ENCODE measurements around the gene MTCH1. TPM values are rescaled to one million over a fixed set of nuclear protein-coding genes. Genes with fewer than 3 reads are reported as not detected.

MTCH1 gene
- total and polyA plus RNA-seq, 7 donors = 141 to 198 (median 163) TPM

- Histone ChIP-seq H3K27me3 (no peaks in the 10 kb centered on the region), H3K9me3 (no peaks in the 10 kb centered on the region), H3K4me1 (peaks cover 0 to 17% (median 11%) of the 10 kb centered on the region in 4 donors), H3K27ac (no peak overlapping the region), H3K4me3 (no peak overlapping the region), H3K36me3 (peaks cover 50 to 71% (median 62%) of the 10 kb centered on the region in 4 donors)
- peak in 1 of 4 donors; percentile 11 for TF ChIP-seq POLR2AphosphoS5 (IDR thresholded peaks at IDR 0.05)
- no peak for TF ChIP-seq CTCF (IDR thresholded peaks at IDR 0.05)
- TF ChIP-seq EP300 (IDR thresholded peaks at IDR 0.05) = no peak
- TF ChIP-seq POLR2A (IDR thresholded peaks at IDR 0.05) = no peak
- DNase-seq = peak; percentile 62
- 77 to 88% methylated on average over 16 of the region's 16 CpGs for WGBS, 2 donors
- intact Hi-C loops (cut with DNase I) = no loop called here
Measured at GRCh38 chr6:36968266-36968977, 17.6 kb downstream of the MTCH1 start.

GRCh38 chr6:36967757-36968156, 18.2 kb downstream of the MTCH1 start:
- DNase-seq = peak; percentile 44
- Histone ChIP-seq H3K27me3 (no peaks in the 10 kb centered on the region), H3K4me3 (no peak overlapping the region), H3K4me1 (peaks cover 0 to 11% (median 8%) of the 10 kb centered on the region in 4 donors), H3K27ac (no peak overlapping the region), H3K36me3 (peaks cover 50 to 65% (median 56%) of the 10 kb centered on the region in 4 donors), H3K9me3 (no peaks in the 10 kb centered on the region)
- WGBS, 2 donors = 89 to 92% methylated on average over 4 of the region's 4 CpGs
- TF ChIP-seq CTCF (IDR thresholded peaks at IDR 0.05) = no peak
- no peak for TF ChIP-seq POLR2A (IDR thresholded peaks at IDR 0.05)
- intact Hi-C loops (cut with DNase I) = no loop called here

- Histone ChIP-seq H3K27ac (peak overlapping the region in 1 of 4 donors; percentile 6), H3K27me3 (no peaks in the 10 kb centered on the region), H3K36me3 (peaks cover 46 to 60% (median 52%) of the 10 kb centered on the region in 4 donors), H3K4me3 (no peak overlapping the region), H3K4me1 (peaks cover 0 to 9% (median 7%) of the 10 kb centered on the region in 4 donors), H3K9me3 (no peaks in the 10 kb centered on the region)
- no peak for DNase-seq
- TF ChIP-seq POLR2A (IDR thresholded peaks at IDR 0.05) (no peak), EP300 (IDR thresholded peaks at IDR 0.05) (no peak), CTCF (IDR thresholded peaks at IDR 0.05) (no peak)
- intact Hi-C loops (cut with DNase I) = no loop called here
- 87 to 88% methylated on average over 3 of the region's 3 CpGs for WGBS, 2 donors
Measured at GRCh38 chr6:36967301-36967700, 18.7 kb downstream of the MTCH1 start.

GRCh38 chr6:36964908-36965307, 21.1 kb downstream of the MTCH1 start:
- intact Hi-C loops (cut with DNase I) = no loop called here
- WGBS, 2 donors = 77 to 88% methylated on average over 4 of the region's 4 CpGs

More at GRCh38 chr6:36964908-36965307, 21.1 kb downstream of the MTCH1 start:
- peaks cover 0 to 9% (median 7%) of the 10 kb centered on the region in 4 donors for H3K4me1 ChIP-seq
- H3K4me3 ChIP-seq = no peak overlapping the region
- no peaks in the 10 kb centered on the region for H3K27me3 ChIP-seq
- no peak overlapping the region for H3K27ac ChIP-seq
- TF ChIP-seq EP300 (IDR thresholded peaks at IDR 0.05) = no peak
- no peak for TF ChIP-seq POLR2AphosphoS5 (IDR thresholded peaks at IDR 0.05)
- TF ChIP-seq CTCF (IDR thresholded peaks at IDR 0.05) = no peak
- TF ChIP-seq POLR2A (IDR thresholded peaks at IDR 0.05) = no peak
- H3K9me3 ChIP-seq = no peaks in the 10 kb centered on the region
- peaks cover 22 to 36% (median 28%) of the 10 kb centered on the region in 4 donors for H3K36me3 ChIP-seq
- DNase-seq = no peak

All from sigmoid colon (tissue), 7 donors.